ENCODE measurements around the gene PLOD2. TPM values are rescaled to one million over a fixed set of nuclear protein-coding genes. Genes with fewer than 3 reads are reported as not detected.

PLOD2 gene
- polyA plus RNA-seq, 1 donor (not counting 4 experiments of a cell fraction or from before 2014, with no cell fraction given): 30.0 TPM

DNA sequence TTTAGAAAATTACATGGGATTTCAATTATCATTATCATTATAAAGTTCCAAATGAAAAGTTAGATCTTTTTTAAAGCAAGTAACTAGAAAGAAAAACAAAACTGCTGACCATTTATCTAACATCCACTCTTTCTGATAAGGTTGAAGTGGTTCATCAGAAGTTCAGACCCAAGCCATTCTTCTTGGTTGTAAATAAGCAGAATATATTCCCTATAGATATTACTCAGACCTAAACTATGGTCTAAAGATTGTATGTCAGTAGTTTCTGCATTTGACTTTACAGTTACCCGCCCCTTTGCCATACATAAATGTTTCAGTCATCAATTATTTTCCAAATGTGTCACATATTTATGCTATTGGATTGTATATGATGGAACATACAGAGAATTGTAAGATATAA, 136.7 kb downstream of the PLOD2 start:
- H3K27ac ChIP-seq (ENCODE audit: control insufficient read depth, insufficient read depth, low read length): no peak overlapping the region
- H3K9me3 ChIP-seq (ENCODE audit: control insufficient read depth, low read depth, low read length): no peaks in the 10 kb centered on the region
- H3K36me3 ChIP-seq (ENCODE audit: control insufficient read depth in 2 of 2, extremely low read depth in 1 of 2, insufficient read depth in 2 of 2, low read length in 2 of 2): no peaks in the 10 kb centered on the region
- no peaks in the 10 kb centered on the region for H3K9me1 ChIP-seq (ENCODE audit: control insufficient read depth, extremely low read depth, insufficient read depth, low read length)
- H3K4me1 ChIP-seq (ENCODE audit: control insufficient read depth, extremely low read depth, insufficient read depth, low read length): no peaks in the 10 kb centered on the region
- no peaks in the 10 kb centered on the region for H3K27me3 ChIP-seq (ENCODE audit: control insufficient read depth, extremely low read depth, insufficient read depth, low read length)
- no peak for FAIRE-seq
- H3K79me2 ChIP-seq (ENCODE audit: control insufficient read depth, insufficient read depth, low read length): no peaks in the 10 kb centered on the region
- dilution Hi-C loops (cut with MboI; ENCODE audit: extremely low pct_ligation_motif_present, low sequenced_read_pairs): no loop called here
- DNase-seq (ENCODE audit: low read depth, low spot score): no peak
- no peak overlapping the region for H2AFZ ChIP-seq (ENCODE audit: control insufficient read depth, low read length)
- no peak overlapping the region for H3K4me2 ChIP-seq (ENCODE audit: control insufficient read depth, extremely low read depth, insufficient read depth, low read depth, low read length)
- no peak overlapping the region for H3K4me3 ChIP-seq (ENCODE audit: control insufficient read depth in 2 of 3, extremely low read depth in 1 of 3, insufficient read depth in 2 of 3, low read depth in 1 of 3, low read length in 3 of 3)
- no peaks in the 10 kb centered on the region for H4K20me1 ChIP-seq (ENCODE audit: control insufficient read depth, extremely low read depth, insufficient read depth, low read length)
- no peak for TF ChIP-seq EZH2 (IDR thresholded peaks at IDR 0.05; ENCODE audit: low read length)
- TF ChIP-seq, protein P1, sequence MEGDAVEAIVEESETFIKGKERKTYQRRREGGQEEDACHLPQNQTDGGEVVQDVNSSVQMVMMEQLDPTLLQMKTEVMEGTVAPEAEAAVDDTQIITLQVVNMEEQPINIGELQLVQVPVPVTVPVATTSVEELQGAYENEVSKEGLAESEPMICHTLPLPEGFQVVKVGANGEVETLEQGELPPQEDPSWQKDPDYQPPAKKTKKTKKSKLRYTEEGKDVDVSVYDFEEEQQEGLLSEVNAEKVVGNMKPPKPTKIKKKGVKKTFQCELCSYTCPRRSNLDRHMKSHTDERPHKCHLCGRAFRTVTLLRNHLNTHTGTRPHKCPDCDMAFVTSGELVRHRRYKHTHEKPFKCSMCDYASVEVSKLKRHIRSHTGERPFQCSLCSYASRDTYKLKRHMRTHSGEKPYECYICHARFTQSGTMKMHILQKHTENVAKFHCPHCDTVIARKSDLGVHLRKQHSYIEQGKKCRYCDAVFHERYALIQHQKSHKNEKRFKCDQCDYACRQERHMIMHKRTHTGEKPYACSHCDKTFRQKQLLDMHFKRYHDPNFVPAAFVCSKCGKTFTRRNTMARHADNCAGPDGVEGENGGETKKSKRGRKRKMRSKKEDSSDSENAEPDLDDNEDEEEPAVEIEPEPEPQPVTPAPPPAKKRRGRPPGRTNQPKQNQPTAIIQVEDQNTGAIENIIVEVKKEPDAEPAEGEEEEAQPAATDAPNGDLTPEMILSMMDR (optimal IDR thresholded peaks at IDR 0.05 in 1 of 3, IDR thresholded peaks at IDR 0.05 in 1 of 3, conservative IDR thresholded peaks at IDR 0.05 in 1 of 3; ENCODE audit: extremely low read depth in 1 of 3, insufficient read depth in 2 of 3, low read length in 3 of 3): no peak
- H3K9ac ChIP-seq (ENCODE audit: control insufficient read depth, extremely low read depth, insufficient read depth, low read length): no peak overlapping the region

DNA sequence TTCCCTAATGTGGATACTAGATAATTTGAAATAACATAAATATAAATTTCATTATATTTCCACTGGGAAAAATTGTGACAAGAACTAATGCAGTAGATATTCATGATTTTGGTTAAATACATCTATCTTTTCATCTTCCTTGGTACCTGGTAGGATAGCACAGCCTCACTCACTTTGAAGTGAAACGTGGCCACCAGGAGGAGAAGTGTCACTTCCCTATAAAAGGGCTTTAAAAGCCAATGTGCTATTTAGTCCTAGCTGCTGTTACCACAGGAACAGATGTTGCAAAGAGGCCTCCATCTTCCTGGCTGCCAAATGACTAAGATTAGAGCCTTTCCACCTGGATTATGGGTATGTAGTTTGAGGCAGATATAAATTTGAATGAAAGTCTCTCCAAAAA, 140.0 kb downstream of the PLOD2 start:
- H3K79me2 ChIP-seq (ENCODE audit: control insufficient read depth, insufficient read depth, low read length): no peaks in the 10 kb centered on the region

More for the DNA sequence above, 140.0 kb downstream of the PLOD2 start:
- Histone ChIP-seq H3K27me3 (ENCODE audit: control insufficient read depth, extremely low read depth, insufficient read depth, low read length) (no peaks in the 10 kb centered on the region), H2AFZ (ENCODE audit: control insufficient read depth, low read length) (no peak overlapping the region), H3K9me3 (ENCODE audit: control insufficient read depth, low read depth, low read length) (no peaks in the 10 kb centered on the region), H3K9ac (ENCODE audit: control insufficient read depth, extremely low read depth, insufficient read depth, low read length) (no peak overlapping the region), H3K4me1 (ENCODE audit: control insufficient read depth, extremely low read depth, insufficient read depth, low read length) (no peaks in the 10 kb centered on the region), H4K20me1 (ENCODE audit: control insufficient read depth, extremely low read depth, insufficient read depth, low read length) (no peaks in the 10 kb centered on the region), H3K4me3 (ENCODE audit: control insufficient read depth in 2 of 3, extremely low read depth in 1 of 3, insufficient read depth in 2 of 3, low read depth in 1 of 3, low read length in 3 of 3) (no peak overlapping the region), H3K36me3 (ENCODE audit: control insufficient read depth in 2 of 2, extremely low read depth in 1 of 2, insufficient read depth in 2 of 2, low read length in 2 of 2) (no peaks in the 10 kb centered on the region), H3K4me2 (ENCODE audit: control insufficient read depth, extremely low read depth, insufficient read depth, low read depth, low read length) (no peak overlapping the region), H3K9me1 (ENCODE audit: control insufficient read depth, extremely low read depth, insufficient read depth, low read length) (no peaks in the 10 kb centered on the region), H3K27ac (ENCODE audit: control insufficient read depth, insufficient read depth, low read length) (no peak overlapping the region)
- TF ChIP-seq, protein P1 (optimal IDR thresholded peaks at IDR 0.05 in 1 of 3, IDR thresholded peaks at IDR 0.05 in 1 of 3, conservative IDR thresholded peaks at IDR 0.05 in 1 of 3; ENCODE audit: extremely low read depth in 1 of 3, insufficient read depth in 2 of 3, low read length in 3 of 3): no peak
- TF ChIP-seq EZH2 (IDR thresholded peaks at IDR 0.05; ENCODE audit: low read length): no peak
- dilution Hi-C loops (cut with MboI; ENCODE audit: extremely low pct_ligation_motif_present, low sequenced_read_pairs): no loop called here
- DNase-seq (ENCODE audit: low read depth, low spot score): no peak
- FAIRE-seq: no peak
